Esophagus muscularis mucosa (tissue), 4 donors: Measurements from ENCODE around the gene PITRM1. TPM values are rescaled to one million over a fixed set of nuclear protein-coding genes. Genes with fewer than 3 reads are reported as not detected.

ENCODE experiments used
- DNase-seq: peaks from one replicate; pipeline ENCODE4 v3.0.0-alpha.2; 2017; ENCODE audit errors: extremely low spot score
- H3K27ac ChIP-seq, 4 donors: fragments of 200-600 bp; sonication (generic); replicated peaks in 1 of 4; 1 replicate in 3 of 4; 2 replicates in 1 of 4; pipeline ENCODE4 v1.5.1; 2016 to 2019; ENCODE audit warnings: mild to moderate bottlenecking in 1 of 4
- H3K27me3 ChIP-seq, 4 donors: fragments of 200-600 bp; sonication (generic); one replicate each; pipeline versions ENCODE4 v1.5.1 to v1.6.0; 2016 to 2019
- H3K36me3 ChIP-seq, 4 donors: fragments of 200-600 bp; sonication (generic); one replicate each; pipeline ENCODE4 v1.5.1; 2016 to 2019
- H3K4me1 ChIP-seq, 4 donors: fragments of 200-600 bp; sonication (generic); one replicate each; pipeline ENCODE4 v1.5.1; 2016 to 2019
- H3K4me3 ChIP-seq, 4 donors: fragments of 200-600 bp; sonication (generic); 1 replicate in 2 of 4; 2 replicates in 2 of 4; pipeline ENCODE4 v1.5.1; 2016 to 2019; ENCODE audit warnings: mild to moderate bottlenecking in 4 of 4, moderate library complexity in 1 of 4
- H3K9me3 ChIP-seq, 4 donors: fragments of 200-600 bp; sonication (generic); 1 replicate in 3 of 4; 2 replicates in 1 of 4; pipeline ENCODE4 v1.5.1; 2016 to 2019
- CTCF ChIP-seq, 3 experiments: fragments of 200-600 bp in 2 of 3; fragments of 450-650 bp in 1 of 3; sonication (generic) in 2 of 3; IDR thresholded peaks; one replicate each; pipeline ENCODE4 v1.5.1; 2017 to 2019; ENCODE audit warnings: antibody characterized with exemption in 3 of 3, mild to moderate bottlenecking in 2 of 3, moderate library complexity in 1 of 3
- EP300 ChIP-seq: sonication (generic); formaldehyde crosslinking; IDR thresholded peaks from one replicate; pipeline ENCODE4 v1.6.1; 2017; ENCODE audit warnings: antibody characterized with exemption
- POLR2A ChIP-seq: fragments of 450-650 bp; IDR thresholded peaks from one replicate; pipeline ENCODE4 v1.6.1; 2017; ENCODE audit warnings: antibody characterized with exemption, moderate library complexity, mild to moderate bottlenecking, low read depth
- POLR2AphosphoS5 ChIP-seq, 2 donors: sonication (generic); formaldehyde crosslinking; IDR thresholded peaks; one replicate each; pipeline ENCODE4 v1.6.1; 2017; ENCODE audit warnings: antibody characterized with exemption in 2 of 2
- WGBS: methylation state at CpG from one replicate; pipeline ENCODE4 v1.1.5; 2018; 5-methylcytosine and 5-hydroxymethylcytosine counted together
- intact Hi-C: fragments of 100-400 bp; cut with DNase I; formaldehyde crosslinking; loops from one replicate; pipeline ENCODE4 v1.15.1; 2023
- total RNA-seq, 4 donors: library from RNA; depleted of rRNA; stranded (reverse); fragments of >200 nt; gene quantifications; one replicate each; pipeline versions ENCODE4 v1.1.0 to v1.2.1, GENCODE V29; 2016

Gene PITRM1
- total RNA-seq, 4 donors from 2014 or later = 75.5 to 103 (median 84.9) TPM

- DNase-seq = no peak
- H3K4me3 ChIP-seq = no peak overlapping the region
- H3K4me1 ChIP-seq = no peaks in the 10 kb centered on the region
- TF ChIP-seq CTCF (IDR thresholded peaks at IDR 0.05) = no peak
- TF ChIP-seq POLR2AphosphoS5 (IDR thresholded peaks at IDR 0.05) = no peak
- TF ChIP-seq EP300 = no peak
- no peak for TF ChIP-seq POLR2A
- no peak overlapping the region for H3K27ac ChIP-seq
- no peaks in the 10 kb centered on the region for H3K9me3 ChIP-seq
- H3K36me3 ChIP-seq = no peaks in the 10 kb centered on the region
- intact Hi-C loops = no loop called here
- WGBS = 79% methylated on average over 10 of the region's 10 CpGs
- H3K27me3 ChIP-seq = peaks cover 0 to 10% (median 0%) of the 10 kb centered on the region in 4 donors
These were observed 37.8 kb upstream of the PITRM1 start for GRCh38 chr10:3210251-3210877.

- no peak for DNase-seq
- Histone ChIP-seq H3K4me3 (no peak overlapping the region), H3K4me1 (no peaks in the 10 kb centered on the region), H3K27ac (no peak overlapping the region), H3K36me3 (no peaks in the 10 kb centered on the region), H3K27me3 (peaks cover 0 to 10% (median 0%) of the 10 kb centered on the region in 4 donors), H3K9me3 (no peaks in the 10 kb centered on the region)
- TF ChIP-seq CTCF (IDR thresholded peaks at IDR 0.05) = no peak
- TF ChIP-seq EP300 = no peak
- TF ChIP-seq POLR2AphosphoS5 (IDR thresholded peaks at IDR 0.05) = no peak
- no peak for TF ChIP-seq POLR2A
- WGBS = 89% methylated on average over 21 of the region's 31 CpGs
- intact Hi-C loops = no loop called here
These were observed 36.2 kb upstream of the PITRM1 start for GRCh38 chr10:3208481-3209406.

GRCh38 chr10:3207351-3207750 lies 34.8 kb upstream of the PITRM1 start:
- no peaks in the 10 kb centered on the region for H3K36me3 ChIP-seq
- TF ChIP-seq EP300 (no peak), POLR2A (no peak), POLR2AphosphoS5 (IDR thresholded peaks at IDR 0.05) (no peak), CTCF (IDR thresholded peaks at IDR 0.05) (no peak)
- no peaks in the 10 kb centered on the region for H3K9me3 ChIP-seq
- H3K27me3 ChIP-seq = peaks cover 0 to 10% (median 0%) of the 10 kb centered on the region in 4 donors
- no peaks in the 10 kb centered on the region for H3K4me1 ChIP-seq
- no peak overlapping the region for H3K4me3 ChIP-seq
- DNase-seq = no peak
- no peak overlapping the region for H3K27ac ChIP-seq
- WGBS = 77% methylated on average over 8 of the region's 8 CpGs
- intact Hi-C loops = no loop called here

GRCh38 chr10:3206511-3207157 lies 34.1 kb upstream of the PITRM1 start:
- intact Hi-C loops = no loop called here
- TF ChIP-seq POLR2A (no peak), POLR2AphosphoS5 (IDR thresholded peaks at IDR 0.05) (no peak), CTCF (IDR thresholded peaks at IDR 0.05) (no peak), EP300 (no peak)
- H3K27me3 ChIP-seq = peaks cover 0 to 10% (median 0%) of the 10 kb centered on the region in 4 donors
- no peaks in the 10 kb centered on the region for H3K9me3 ChIP-seq
- WGBS = 92% methylated on average over 11 of the region's 11 CpGs
- H3K27ac ChIP-seq = no peak overlapping the region
- no peaks in the 10 kb centered on the region for H3K4me1 ChIP-seq
- H3K36me3 ChIP-seq = no peaks in the 10 kb centered on the region
- no peak for DNase-seq
- H3K4me3 ChIP-seq = no peak overlapping the region
